HEK293 (cell line): ENCODE measurements around the gene B4GALNT2.
A peak's percentile ranks its signal among the peaks of the same experiment; 100 is the strongest.

ENCODE experiments used
- KLF10 ChIP-seq: fragments of 450-650 bp; IDR thresholded peaks from 2 replicates; pipeline ENCODE4 v1.5.1; 2018; ENCODE audit warnings: missing biosample characterization, mild to moderate bottlenecking, missing genetic modification characterization
- KLF7 ChIP-seq: fragments of 450-650 bp; formaldehyde crosslinking; IDR thresholded peaks from 2 replicates; pipeline ENCODE4 v1.5.1; 2016; ENCODE audit warnings: missing biosample characterization, missing genetic modification characterization, borderline replicate concordance
- REPIN1 ChIP-seq: fragments of 450-650 bp; formaldehyde crosslinking; IDR thresholded peaks from 2 replicates; pipeline ENCODE4 v1.5.1; 2017; ENCODE audit warnings: missing biosample characterization, missing genetic modification characterization, low read depth
- SCRT1 ChIP-seq: fragments of 450-650 bp; formaldehyde crosslinking; IDR thresholded peaks from 2 replicates; pipeline ENCODE4 v1.5.1; 2016; ENCODE audit warnings: missing biosample characterization, missing genetic modification characterization, borderline replicate concordance
- ZBTB7A ChIP-seq: fragments of 450-650 bp; formaldehyde crosslinking; IDR thresholded peaks from 2 replicates; pipeline ENCODE4 v1.5.1; 2016; ENCODE audit warnings: low read depth, missing biosample characterization, missing genetic modification characterization
- ZNF2 ChIP-seq: fragments of 450-650 bp; formaldehyde crosslinking; IDR thresholded peaks from 2 replicates; pipeline ENCODE4 v1.5.1; 2016; ENCODE audit warnings: missing biosample characterization, missing genetic modification characterization
- ZNF221 ChIP-seq: fragments of 450-650 bp; formaldehyde crosslinking; IDR thresholded peaks from 2 replicates; pipeline ENCODE4 v1.5.1; 2017; ENCODE audit warnings: missing biosample characterization, missing genetic modification characterization, borderline replicate concordance
- ZNF223 ChIP-seq: fragments of 450-650 bp; formaldehyde crosslinking; IDR thresholded peaks from 2 replicates; pipeline ENCODE4 v1.5.1; 2016; ENCODE audit warnings: missing biosample characterization, missing genetic modification characterization
- ZNF302 ChIP-seq: fragments of 450-650 bp; formaldehyde crosslinking; IDR thresholded peaks from 2 replicates; pipeline ENCODE4 v1.5.1; 2016; ENCODE audit warnings: missing biosample characterization, missing genetic modification characterization, low read depth
- ZNF324 ChIP-seq: fragments of 450-650 bp; formaldehyde crosslinking; IDR thresholded peaks from 2 replicates; pipeline ENCODE4 v1.5.1; 2016; ENCODE audit warnings: missing biosample characterization, missing genetic modification characterization
- ZNF433 ChIP-seq: fragments of 450-650 bp; formaldehyde crosslinking; IDR thresholded peaks from 2 replicates; pipeline ENCODE4 v1.5.1; 2016; ENCODE audit warnings: missing biosample characterization, missing genetic modification characterization, low read depth
- ZNF561 ChIP-seq: fragments of 450-650 bp; IDR thresholded peaks from 2 replicates; pipeline ENCODE4 v1.5.1; 2018; ENCODE audit warnings: missing biosample characterization, missing genetic modification characterization, borderline replicate concordance
- ZNF585B ChIP-seq: fragments of 450-650 bp; formaldehyde crosslinking; IDR thresholded peaks from 2 replicates; pipeline ENCODE4 v1.5.1; 2016; ENCODE audit warnings: missing biosample characterization, missing genetic modification characterization
- ZNF600 ChIP-seq: fragments of 450-650 bp; formaldehyde crosslinking; IDR thresholded peaks from 2 replicates; pipeline ENCODE4 v1.5.1; 2016; ENCODE audit warnings: missing biosample characterization, missing genetic modification characterization
- ZNF626 ChIP-seq: fragments of 450-650 bp; sonication (Bioruptor Pico); formaldehyde crosslinking; IDR thresholded peaks from 2 replicates; pipeline ENCODE4 v1.5.1; 2018; ENCODE audit warnings: missing biosample characterization, missing genetic modification characterization, inconsistent platforms
- ZNF654 ChIP-seq: fragments of 450-650 bp; formaldehyde crosslinking; IDR thresholded peaks from 2 replicates; pipeline ENCODE4 v1.5.1; 2016; ENCODE audit warnings: low read depth, missing biosample characterization, missing genetic modification characterization
- ZNF747 ChIP-seq: fragments of 450-650 bp; formaldehyde crosslinking; IDR thresholded peaks from 2 replicates; pipeline ENCODE4 v1.5.1; 2016; ENCODE audit warnings: missing biosample characterization, missing genetic modification characterization
- ZNF843 ChIP-seq: fragments of 450-650 bp; formaldehyde crosslinking; IDR thresholded peaks from 2 replicates; pipeline ENCODE4 v1.5.1; 2016; ENCODE audit warnings: missing biosample characterization, missing genetic modification characterization
- TF ChIP-seq, protein P1 (sequence below): fragments of 450-650 bp; formaldehyde crosslinking; IDR thresholded peaks from 2 replicates; pipeline ENCODE4 v1.5.1; 2016; ENCODE audit warnings: missing biosample characterization, missing genetic modification characterization
- TF ChIP-seq, protein P2 (sequence below): fragments of 450-650 bp; formaldehyde crosslinking; IDR thresholded peaks from 2 replicates; pipeline ENCODE4 v1.5.1; 2016; ENCODE audit warnings: missing biosample characterization, missing genetic modification characterization
- TF ChIP-seq, protein P3 (sequence below): fragments of 450-650 bp; formaldehyde crosslinking; IDR thresholded peaks from 2 replicates; pipeline ENCODE4 v1.5.1; 2016; ENCODE audit warnings: missing biosample characterization, missing genetic modification characterization
- TF ChIP-seq, protein P4 (sequence below): fragments of 450-650 bp; formaldehyde crosslinking; IDR thresholded peaks from 2 replicates; pipeline ENCODE4 v1.5.1; 2016; ENCODE audit warnings: missing biosample characterization, missing genetic modification characterization, low read depth
- TF ChIP-seq, protein P5 (sequence below): fragments of 450-650 bp; formaldehyde crosslinking; conservative IDR thresholded peaks from 2 replicates; pipeline ENCODE4 v1.5.1; 2016; ENCODE audit warnings: low read depth, missing biosample characterization, missing genetic modification characterization
- TF ChIP-seq, protein P6 (sequence below): fragments of 450-650 bp; formaldehyde crosslinking; IDR thresholded peaks from 2 replicates; pipeline ENCODE4 v1.5.1; 2016; ENCODE audit warnings: missing biosample characterization, missing genetic modification characterization

The B4GALNT2 gene

DNA sequence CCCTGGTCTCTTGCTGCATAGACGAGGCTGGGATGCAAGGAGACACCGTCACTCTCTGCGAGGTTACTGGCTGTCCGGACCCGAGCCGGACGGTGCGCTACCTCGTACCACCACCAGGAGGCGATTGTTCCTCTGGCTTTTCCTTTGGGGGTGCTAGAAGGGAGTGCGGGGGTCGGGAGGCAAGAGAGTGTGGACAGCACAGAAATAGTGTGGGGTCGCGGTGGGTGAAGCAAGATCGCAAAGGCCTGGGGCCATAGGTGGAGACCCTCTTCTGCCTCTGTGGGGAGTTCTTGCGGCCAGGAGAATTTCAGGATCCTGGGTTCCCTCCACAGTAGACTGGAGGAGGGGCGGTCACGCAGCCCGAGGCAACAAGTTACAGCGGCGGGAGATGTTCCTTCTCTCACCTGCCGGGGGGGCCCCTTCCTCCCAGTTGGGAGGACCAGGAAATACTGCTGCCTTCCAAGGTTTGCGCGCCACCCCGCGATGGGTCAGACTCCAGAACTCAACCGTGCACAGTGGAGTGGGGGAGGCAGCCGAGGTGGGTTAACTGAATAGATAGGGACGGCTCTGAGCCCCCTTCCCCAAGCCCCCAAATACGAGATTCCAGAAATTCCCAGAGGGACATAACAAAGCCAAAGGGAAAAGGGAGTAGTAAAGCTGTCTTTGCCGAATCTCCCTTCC is 91.1 kb downstream of the B4GALNT2 start (continued):
- TF ChIP-seq ZNF2 (tag by site-specific recombination) (0 out of 2 replicates have a peak, but pooled peaks have one; percentile 64), ZNF843 (tag by site-specific recombination) (no peak), ZNF654 (tag by site-specific recombination) (peak; percentile 22), ZNF324 (tag by site-specific recombination) (no peak), ZNF302 (tag by site-specific recombination) (no peak), ZNF626 (tag by site-specific recombination) (no peak), KLF7 (tag by site-specific recombination) (no peak), ZNF221 (tag by site-specific recombination) (no peak), KLF10 (tag by site-specific recombination) (no peak), REPIN1 (tag by site-specific recombination) (no peak), ZNF600 (tag by site-specific recombination) (no peak), ZNF223 (tag by site-specific recombination) (no peak), ZBTB7A (no peak), ZNF585B (tag by site-specific recombination) (no peak), ZNF433 (no peak), SCRT1 (tag by site-specific recombination) (0 out of 2 replicates have a peak, but pooled peaks have one; percentile 81), ZNF561 (tag by site-specific recombination) (no peak), ZNF747 (no peak)
- TF ChIP-seq, protein P1, sequence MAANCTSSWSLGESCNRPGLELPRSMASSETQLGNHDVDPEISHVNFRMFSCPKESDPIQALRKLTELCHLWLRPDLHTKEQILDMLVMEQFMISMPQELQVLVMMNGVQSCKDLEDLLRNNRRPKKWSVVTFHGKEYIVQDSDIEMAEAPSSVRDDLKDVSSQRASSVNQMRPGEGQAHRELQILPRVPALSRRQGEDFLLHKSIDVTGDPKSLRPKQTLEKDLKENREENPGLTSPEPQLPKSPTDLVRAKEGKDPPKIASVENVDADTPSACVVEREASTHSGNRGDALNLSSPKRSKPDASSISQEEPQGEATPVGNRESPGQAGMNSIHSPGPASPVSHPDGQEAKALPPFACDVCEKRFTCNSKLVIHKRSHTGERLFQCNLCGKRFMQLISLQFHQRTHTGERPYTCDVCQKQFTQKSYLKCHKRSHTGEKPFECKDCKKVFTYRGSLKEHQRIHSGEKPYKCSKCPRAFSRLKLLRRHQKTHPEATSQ = no peak
- TF ChIP-seq, protein P2, sequence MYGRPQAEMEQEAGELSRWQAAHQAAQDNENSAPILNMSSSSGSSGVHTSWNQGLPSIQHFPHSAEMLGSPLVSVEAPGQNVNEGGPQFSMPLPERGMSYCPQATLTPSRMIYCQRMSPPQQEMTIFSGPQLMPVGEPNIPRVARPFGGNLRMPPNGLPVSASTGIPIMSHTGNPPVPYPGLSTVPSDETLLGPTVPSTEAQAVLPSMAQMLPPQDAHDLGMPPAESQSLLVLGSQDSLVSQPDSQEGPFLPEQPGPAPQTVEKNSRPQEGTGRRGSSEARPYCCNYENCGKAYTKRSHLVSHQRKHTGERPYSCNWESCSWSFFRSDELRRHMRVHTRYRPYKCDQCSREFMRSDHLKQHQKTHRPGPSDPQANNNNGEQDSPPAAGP (tag by site-specific recombination) = no peak
- TF ChIP-seq, protein P3, sequence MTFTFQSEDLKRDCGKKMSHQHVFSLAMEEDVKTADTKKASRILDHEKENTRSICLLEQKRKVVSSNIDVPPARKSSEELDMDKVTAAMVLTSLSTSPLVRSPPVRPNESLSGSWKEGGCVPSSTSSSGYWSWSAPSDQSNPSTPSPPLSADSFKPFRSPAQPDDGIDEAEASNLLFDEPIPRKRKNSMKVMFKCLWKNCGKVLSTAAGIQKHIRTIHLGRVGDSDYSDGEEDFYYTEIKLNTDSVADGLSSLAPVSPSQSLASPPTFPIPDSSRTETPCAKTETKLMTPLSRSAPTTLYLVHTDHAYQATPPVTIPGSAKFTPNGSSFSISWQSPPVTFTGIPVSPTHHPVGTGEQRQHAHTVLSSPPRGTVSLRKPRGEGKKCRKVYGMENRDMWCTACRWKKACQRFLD (tag by site-specific recombination) = no peak
- TF ChIP-seq, protein P4, sequence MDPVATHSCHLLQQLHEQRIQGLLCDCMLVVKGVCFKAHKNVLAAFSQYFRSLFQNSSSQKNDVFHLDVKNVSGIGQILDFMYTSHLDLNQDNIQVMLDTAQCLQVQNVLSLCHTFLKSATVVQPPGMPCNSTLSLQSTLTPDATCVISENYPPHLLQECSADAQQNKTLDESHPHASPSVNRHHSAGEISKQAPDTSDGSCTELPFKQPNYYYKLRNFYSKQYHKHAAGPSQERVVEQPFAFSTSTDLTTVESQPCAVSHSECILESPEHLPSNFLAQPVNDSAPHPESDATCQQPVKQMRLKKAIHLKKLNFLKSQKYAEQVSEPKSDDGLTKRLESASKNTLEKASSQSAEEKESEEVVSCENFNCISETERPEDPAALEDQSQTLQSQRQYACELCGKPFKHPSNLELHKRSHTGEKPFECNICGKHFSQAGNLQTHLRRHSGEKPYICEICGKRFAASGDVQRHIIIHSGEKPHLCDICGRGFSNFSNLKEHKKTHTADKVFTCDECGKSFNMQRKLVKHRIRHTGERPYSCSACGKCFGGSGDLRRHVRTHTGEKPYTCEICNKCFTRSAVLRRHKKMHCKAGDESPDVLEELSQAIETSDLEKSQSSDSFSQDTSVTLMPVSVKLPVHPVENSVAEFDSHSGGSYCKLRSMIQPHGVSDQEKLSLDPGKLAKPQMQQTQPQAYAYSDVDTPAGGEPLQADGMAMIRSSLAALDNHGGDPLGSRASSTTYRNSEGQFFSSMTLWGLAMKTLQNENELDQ (tag by site-specific recombination) = no peak
- TF ChIP-seq, protein P5, sequence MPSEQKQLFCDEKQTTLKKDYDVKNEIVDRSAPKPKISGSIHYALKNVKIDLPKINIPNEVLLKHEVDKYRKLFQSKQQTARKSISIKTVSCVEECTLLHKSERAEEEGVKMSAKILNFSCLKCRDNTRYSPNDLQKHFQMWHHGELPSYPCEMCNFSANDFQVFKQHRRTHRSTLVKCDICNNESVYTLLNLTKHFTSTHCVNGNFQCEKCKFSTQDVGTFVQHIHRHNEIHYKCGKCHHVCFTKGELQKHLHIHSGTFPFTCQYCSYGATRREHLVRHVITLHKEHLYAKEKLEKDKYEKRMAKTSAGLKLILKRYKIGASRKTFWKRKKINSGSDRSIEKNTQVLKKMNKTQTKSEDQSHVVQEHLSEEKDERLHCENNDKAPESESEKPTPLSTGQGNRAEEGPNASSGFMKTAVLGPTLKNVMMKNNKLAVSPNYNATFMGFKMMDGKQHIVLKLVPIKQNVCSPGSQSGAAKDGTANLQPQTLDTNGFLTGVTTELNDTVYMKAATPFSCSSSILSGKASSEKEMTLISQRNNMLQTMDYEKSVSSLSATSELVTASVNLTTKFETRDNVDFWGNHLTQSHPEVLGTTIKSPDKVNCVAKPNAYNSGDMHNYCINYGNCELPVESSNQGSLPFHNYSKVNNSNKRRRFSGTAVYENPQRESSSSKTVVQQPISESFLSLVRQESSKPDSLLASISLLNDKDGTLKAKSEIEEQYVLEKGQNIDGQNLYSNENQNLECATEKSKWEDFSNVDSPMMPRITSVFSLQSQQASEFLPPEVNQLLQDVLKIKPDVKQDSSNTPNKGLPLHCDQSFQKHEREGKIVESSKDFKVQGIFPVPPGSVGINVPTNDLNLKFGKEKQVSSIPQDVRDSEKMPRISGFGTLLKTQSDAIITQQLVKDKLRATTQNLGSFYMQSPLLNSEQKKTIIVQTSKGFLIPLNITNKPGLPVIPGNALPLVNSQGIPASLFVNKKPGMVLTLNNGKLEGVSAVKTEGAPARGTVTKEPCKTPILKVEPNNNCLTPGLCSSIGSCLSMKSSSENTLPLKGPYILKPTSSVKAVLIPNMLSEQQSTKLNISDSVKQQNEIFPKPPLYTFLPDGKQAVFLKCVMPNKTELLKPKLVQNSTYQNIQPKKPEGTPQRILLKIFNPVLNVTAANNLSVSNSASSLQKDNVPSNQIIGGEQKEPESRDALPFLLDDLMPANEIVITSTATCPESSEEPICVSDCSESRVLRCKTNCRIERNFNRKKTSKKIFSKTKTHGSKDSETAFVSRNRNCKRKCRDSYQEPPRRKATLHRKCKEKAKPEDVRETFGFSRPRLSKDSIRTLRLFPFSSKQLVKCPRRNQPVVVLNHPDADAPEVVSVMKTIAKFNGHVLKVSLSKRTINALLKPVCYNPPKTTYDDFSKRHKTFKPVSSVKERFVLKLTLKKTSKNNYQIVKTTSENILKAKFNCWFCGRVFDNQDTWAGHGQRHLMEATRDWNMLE (tag by site-specific recombination) = no peak
- TF ChIP-seq, protein P6, sequence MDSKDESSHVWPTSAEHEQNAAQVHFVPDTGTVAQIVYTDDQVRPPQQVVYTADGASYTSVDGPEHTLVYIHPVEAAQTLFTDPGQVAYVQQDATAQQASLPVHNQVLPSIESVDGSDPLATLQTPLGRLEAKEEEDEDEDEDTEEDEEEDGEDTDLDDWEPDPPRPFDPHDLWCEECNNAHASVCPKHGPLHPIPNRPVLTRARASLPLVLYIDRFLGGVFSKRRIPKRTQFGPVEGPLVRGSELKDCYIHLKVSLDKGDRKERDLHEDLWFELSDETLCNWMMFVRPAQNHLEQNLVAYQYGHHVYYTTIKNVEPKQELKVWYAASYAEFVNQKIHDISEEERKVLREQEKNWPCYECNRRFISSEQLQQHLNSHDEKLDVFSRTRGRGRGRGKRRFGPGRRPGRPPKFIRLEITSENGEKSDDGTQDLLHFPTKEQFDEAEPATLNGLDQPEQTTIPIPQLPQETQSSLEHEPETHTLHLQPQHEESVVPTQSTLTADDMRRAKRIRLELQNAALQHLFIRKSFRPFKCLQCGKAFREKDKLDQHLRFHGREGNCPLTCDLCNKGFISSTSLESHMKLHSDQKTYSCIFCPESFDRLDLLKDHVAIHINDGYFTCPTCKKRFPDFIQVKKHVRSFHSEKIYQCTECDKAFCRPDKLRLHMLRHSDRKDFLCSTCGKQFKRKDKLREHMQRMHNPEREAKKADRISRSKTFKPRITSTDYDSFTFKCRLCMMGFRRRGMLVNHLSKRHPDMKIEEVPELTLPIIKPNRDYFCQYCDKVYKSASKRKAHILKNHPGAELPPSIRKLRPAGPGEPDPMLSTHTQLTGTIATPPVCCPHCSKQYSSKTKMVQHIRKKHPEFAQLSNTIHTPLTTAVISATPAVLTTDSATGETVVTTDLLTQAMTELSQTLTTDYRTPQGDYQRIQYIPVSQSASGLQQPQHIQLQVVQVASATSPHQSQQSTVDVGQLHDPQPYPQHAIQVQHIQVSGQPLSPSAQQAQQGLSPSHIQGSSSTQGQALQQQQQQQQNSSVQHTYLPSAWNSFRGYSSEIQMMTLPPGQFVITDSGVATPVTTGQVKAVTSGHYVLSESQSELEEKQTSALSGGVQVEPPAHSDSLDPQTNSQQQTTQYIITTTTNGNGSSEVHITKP = peak; percentile 63
